GM23248 (cell line): Measurements from ENCODE around the gene GPER1. TPM values are rescaled to one million over a fixed set of nuclear protein-coding genes. Genes with fewer than 3 reads are reported as not detected.
A peak's percentile ranks its signal among the peaks of the same experiment; 100 is the strongest.

Source experiments
- DNase-seq: peaks from one replicate; pipeline ENCODE4 v3.0.0-alpha.2; 2015
- H2AFZ ChIP-seq: fragments of 200-600 bp; sonication (generic); 2 replicates; pipeline ENCODE4 v1.6.1; 2016; ENCODE audit warnings: antibody characterized with exemption
- H3F3A ChIP-seq: fragments of 200-600 bp; sonication (generic); 2 replicates; pipeline ENCODE4 v1.6.1; 2016; ENCODE audit warnings: mild to moderate bottlenecking, antibody characterized with exemption, mixed run types; ENCODE audit not compliant: insufficient read depth
- H3K27ac ChIP-seq: fragments of 200-600 bp; sonication (generic); 2 replicates; pipeline ENCODE4 v1.5.1; 2016; ENCODE audit warnings: mild to moderate bottlenecking
- H3K27me3 ChIP-seq: fragments of 200-600 bp; sonication (generic); replicated peaks from 2 replicates; pipeline ENCODE4 v1.6.1; 2016; ENCODE audit warnings: mild to moderate bottlenecking; ENCODE audit not compliant: insufficient read depth
- H3K36me3 ChIP-seq: fragments of 200-600 bp; sonication (generic); 2 replicates; pipeline ENCODE4 v1.6.1; 2016; ENCODE audit warnings: low read depth, mild to moderate bottlenecking
- H3K4me1 ChIP-seq: fragments of 200-600 bp; sonication (generic); 2 replicates; pipeline ENCODE4 v1.6.1; 2016; ENCODE audit warnings: mild to moderate bottlenecking; ENCODE audit not compliant: insufficient read depth
- H3K4me2 ChIP-seq: fragments of 200-600 bp; sonication (generic); one replicate; pipeline ENCODE4 v1.6.1; 2016; ENCODE audit warnings: mild to moderate bottlenecking; ENCODE audit not compliant: unreplicated experiment
- H3K4me3 ChIP-seq: fragments of 200-600 bp; sonication (generic); 2 replicates; pipeline ENCODE4 v1.5.1; 2016; ENCODE audit warnings: mild to moderate bottlenecking
- H3K79me2 ChIP-seq: fragments of 200-600 bp; sonication (generic); 2 replicates; pipeline ENCODE4 v1.6.1; 2016; ENCODE audit warnings: mild to moderate bottlenecking; ENCODE audit not compliant: insufficient read depth
- H3K9ac ChIP-seq: fragments of 200-600 bp; sonication (generic); 2 replicates; pipeline ENCODE4 v1.6.1; 2016; ENCODE audit warnings: mild to moderate bottlenecking
- H3K9me2 ChIP-seq: fragments of 200-600 bp; sonication (generic); 2 replicates; pipeline ENCODE4 v1.6.1; 2016; ENCODE audit warnings: mixed run types, mild to moderate bottlenecking, moderate library complexity; ENCODE audit not compliant: insufficient read depth
- H3K9me3 ChIP-seq: fragments of 200-600 bp; sonication (generic); one replicate; pipeline ENCODE4 v1.6.1; 2017; ENCODE audit warnings: low read depth
- H4K20me1 ChIP-seq: fragments of 200-600 bp; sonication (generic); 2 replicates; pipeline ENCODE4 v1.6.0; 2016; ENCODE audit not compliant: insufficient read depth
- EZH2 ChIP-seq: fragments of 200-600 bp; sonication (generic); IDR thresholded peaks from 2 replicates; pipeline ENCODE4 v1.6.1; 2018; ENCODE audit warnings: antibody characterized with exemption, mild to moderate bottlenecking; ENCODE audit not compliant: insufficient read depth, poor library complexity, severe bottlenecking
- EZH2phosphoT487 ChIP-seq: fragments of 200-600 bp; sonication (generic); IDR thresholded peaks from 2 replicates; pipeline ENCODE4 v1.6.1; 2018; ENCODE audit warnings: antibody characterized with exemption, moderate library complexity, mild to moderate bottlenecking, low read depth; ENCODE audit not compliant: insufficient read depth
- WGBS, 2 experiments: methylation state at CpG; one replicate each; pipeline ENCODE4 v1.1.6; 2015 to 2017; ENCODE audit warnings: low lambda C conversion rate in 2 of 2, low coverage in 1 of 2; ENCODE audit errors: missing lambda C conversion rate in 2 of 2; 5-methylcytosine and 5-hydroxymethylcytosine counted together
- in situ Hi-C: fragments of 300-500 bp; cut with MboI; formaldehyde crosslinking; loops from 2 replicates; pipeline ENCODE4 v1.15.0; 2020
- polyA plus RNA-seq: library from polyadenylated mRNA; unstranded; fragments of >200 nt; fragmentation: Nextera tagmentation; extraction: Ambion mirVana; gene quantifications from 2 replicates; pipeline ENCODE4 v1.2.1, GENCODE V29; 2016
- total RNA-seq: library from RNA; depleted of rRNA; stranded (reverse); fragments of >200 nt; shearing (Covaris generic); gene quantifications from 2 replicates; pipeline ENCODE4 v1.2.3, GENCODE V29; 2014

GPER1 gene
- total and polyA plus RNA-seq, 2 experiments from 2014 or later: 5.6 to 6.7 TPM

GRCh38 chr7:1074593-1075431 is 13.1 kb upstream of the GPER1 start:
- DNase-seq: no peak
- Histone ChIP-seq H3K9me3 (no peaks in the 10 kb centered on the region), H2AFZ (no peak overlapping the region), H3K27ac (no peak overlapping the region), H3F3A (no peaks in the 10 kb centered on the region; the same call in 1 of the 2 replicates), H3K36me3 (no peaks in the 10 kb centered on the region), H3K4me3 (no peak overlapping the region), H3K4me2 (no peak overlapping the region), H3K4me1 (no peaks in the 10 kb centered on the region), H3K27me3 (no peaks in the 10 kb centered on the region), H4K20me1 (no peaks in the 10 kb centered on the region), H3K9me2 (no peaks in the 10 kb centered on the region), H3K9ac (no peak overlapping the region), H3K79me2 (no peaks in the 10 kb centered on the region)
- no peak for TF ChIP-seq EZH2phosphoT487
- 79 to 82% methylated on average over 30 of the region's 30 CpGs for WGBS, 2 experiments
- in situ Hi-C loops: no loop called here

- H3K36me3 ChIP-seq: no peaks in the 10 kb centered on the region
- no peaks in the 10 kb centered on the region for H3K9me3 ChIP-seq
- no peak overlapping the region for H2AFZ ChIP-seq
- no peak overlapping the region for H3K9ac ChIP-seq
- TF ChIP-seq EZH2 (no peak), EZH2phosphoT487 (no peak)
- no peaks in the 10 kb centered on the region for H3K79me2 ChIP-seq
- H4K20me1 ChIP-seq: no peaks in the 10 kb centered on the region
- H3K27me3 ChIP-seq: no peaks in the 10 kb centered on the region
- WGBS, 2 experiments: 64 to 73% methylated on average over 27 of the region's 27 CpGs
- no peaks in the 10 kb centered on the region for H3K4me1 ChIP-seq
- H3K9me2 ChIP-seq: no peaks in the 10 kb centered on the region
- no peaks in the 10 kb centered on the region for H3F3A ChIP-seq
- peak; percentile 16 for DNase-seq
- H3K4me3 ChIP-seq: no peak overlapping the region
- in situ Hi-C loops: no loop called here
- no peak overlapping the region for H3K27ac ChIP-seq
- no peak overlapping the region for H3K4me2 ChIP-seq
These were observed 11.5 kb upstream of the GPER1 start for GRCh38 chr7:1076184-1077072.

GRCh38 chr7:1078519-1078918 is 9.4 kb upstream of the GPER1 start:
- H4K20me1 ChIP-seq: no peaks in the 10 kb centered on the region
- 93 to 99% methylated on average over 11 of the region's 11 CpGs for WGBS, 2 experiments

GRCh38 chr7:1078985-1079384 is 8.9 kb upstream of the GPER1 start:
- Histone ChIP-seq H3K9me2 (no peaks in the 10 kb centered on the region), H3K9me3 (no peaks in the 10 kb centered on the region), H4K20me1 (no peaks in the 10 kb centered on the region), H3F3A (no peaks in the 10 kb centered on the region), H3K27ac (no peak overlapping the region), H3K4me1 (no peaks in the 10 kb centered on the region), H2AFZ (no peak overlapping the region), H3K36me3 (no peaks in the 10 kb centered on the region), H3K4me2 (no peak overlapping the region), H3K79me2 (no peaks in the 10 kb centered on the region), H3K27me3 (no peaks in the 10 kb centered on the region), H3K4me3 (no peak overlapping the region), H3K9ac (no peak overlapping the region)
- TF ChIP-seq EZH2phosphoT487 (no peak), EZH2 (no peak)
- no peak for DNase-seq
- WGBS, 2 experiments: 97% methylated on average over 15 of the region's 15 CpGs
- in situ Hi-C loops: no loop called here

More at GRCh38 chr7:1078519-1078918, 9.4 kb upstream of the GPER1 start:
- Histone ChIP-seq H3K27ac (no peak overlapping the region), H3K9me2 (no peaks in the 10 kb centered on the region), H3K36me3 (no peaks in the 10 kb centered on the region), H3K4me2 (no peak overlapping the region), H3F3A (no peaks in the 10 kb centered on the region), H3K79me2 (no peaks in the 10 kb centered on the region), H3K4me1 (no peaks in the 10 kb centered on the region), H3K4me3 (no peak overlapping the region), H3K27me3 (no peaks in the 10 kb centered on the region), H2AFZ (no peak overlapping the region), H3K9ac (no peak overlapping the region), H3K9me3 (no peaks in the 10 kb centered on the region)
- TF ChIP-seq EZH2phosphoT487: no peak
- TF ChIP-seq EZH2: no peak
- DNase-seq: no peak
- in situ Hi-C loops: no loop called here
